NCI-H1417 (cell line): Measurements from ENCODE around the gene LMX1B.
"Not testable (repeated sequence)": the region's sequence is repeated elsewhere in the genome, so short reads cannot be mapped to it uniquely, and the experiment has no call there.

ENCODE experiments used
- DNase-seq, 3 experiments: peaks; one replicate each; lab custom pipeline; 2025; lab: John Stamatoyannopoulos, UW

LMX1B gene

DNA sequence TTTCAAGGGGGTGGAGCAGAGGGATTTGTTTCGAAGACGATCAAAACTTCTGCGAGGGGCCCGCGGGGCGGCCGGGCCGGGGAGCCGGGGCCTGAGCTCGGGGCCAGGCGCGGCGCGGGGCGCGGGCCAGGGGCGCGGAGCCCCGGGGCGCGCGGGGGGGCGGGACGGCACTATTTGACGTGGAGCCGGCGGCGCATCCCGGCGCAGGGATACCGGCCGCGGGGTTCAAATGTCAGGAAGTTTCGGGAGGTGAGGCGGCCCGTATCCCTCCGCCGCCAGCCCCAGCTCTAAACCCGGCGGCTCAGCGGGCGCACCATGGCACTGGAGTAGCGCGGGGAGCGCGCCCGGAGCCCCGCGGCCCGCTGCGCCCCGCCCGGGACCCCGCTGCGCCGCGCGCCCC lies at the start of gene LMX1B:
Gene LMX1B (plus strand): TSS at position 278 of the 400 bp plus-strand sequence. CDS start 522 bp downstream, outside the sequence.
- DNase-seq: peak in 2 of 3 experiments; percentile 63

DNA sequence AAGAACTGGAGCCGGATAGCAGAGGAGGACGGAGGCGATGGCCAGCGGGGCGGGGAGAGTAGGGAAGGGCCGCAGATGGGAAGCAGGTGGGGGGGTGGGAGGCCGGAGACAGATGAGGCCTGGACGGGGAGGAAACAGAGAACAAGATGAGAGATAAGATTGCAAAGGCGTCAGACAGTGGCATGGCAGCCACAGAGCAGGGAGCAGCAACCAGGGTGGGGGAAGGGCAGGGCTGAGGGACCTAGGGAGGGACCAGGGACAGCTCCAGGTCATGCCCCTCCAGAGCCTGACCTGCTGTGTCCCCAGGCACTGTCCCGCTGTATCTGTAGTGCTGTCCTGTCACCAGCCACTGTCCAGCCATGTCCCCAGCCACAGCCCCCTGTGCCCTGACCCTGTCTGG lies 49.6 kb upstream of the LMX1B start:
- no peak for DNase-seq

GRCh38 chr9:126564716-126565115 lies 49.0 kb upstream of the LMX1B start:
- DNase-seq: no peak

GRCh38 chr9:126565336-126566128 lies 48.2 kb upstream of the LMX1B start:
- DNase-seq: no peak

- DNase-seq: no peak
Observed at GRCh38 chr9:126569036-126569435, 44.7 kb upstream of the LMX1B start.

GRCh38 chr9:126578029-126578428 lies 35.7 kb upstream of the LMX1B start:
- no peak for DNase-seq

GRCh38 chr9:126580319-126580718 lies 33.4 kb upstream of the LMX1B start:
- DNase-seq: not testable (repeated sequence)

- DNase-seq: no peak
Observed at GRCh38 chr9:126581893-126582292, 31.8 kb upstream of the LMX1B start.

- no peak for DNase-seq
Observed at GRCh38 chr9:126582427-126582826, 31.3 kb upstream of the LMX1B start.

- no peak for DNase-seq
Observed at GRCh38 chr9:126583144-126583760, 30.5 kb upstream of the LMX1B start.

- no peak for DNase-seq
Observed at GRCh38 chr9:126584611-126585010, 29.1 kb upstream of the LMX1B start.

DNA sequence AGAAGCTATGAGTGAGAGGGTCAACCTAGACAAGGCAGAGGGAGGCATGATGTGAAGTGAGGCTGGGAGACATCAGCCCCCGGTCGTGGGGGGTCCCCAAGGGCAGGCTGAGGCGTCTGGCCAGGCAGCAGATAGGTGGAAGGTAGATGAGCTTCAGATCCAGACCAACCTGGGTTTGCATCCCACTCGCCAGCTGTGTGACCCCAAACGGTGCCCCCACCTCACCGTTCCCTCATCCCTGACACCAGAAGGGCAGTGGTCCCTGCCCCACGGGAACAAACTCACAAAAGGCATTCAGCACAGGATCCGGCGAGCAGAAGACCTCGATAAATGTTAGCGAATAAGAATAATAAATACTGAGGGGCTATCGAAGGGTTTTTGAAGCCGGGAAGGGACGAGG lies 27.5 kb upstream of the LMX1B start:
- DNase-seq: no peak

DNA sequence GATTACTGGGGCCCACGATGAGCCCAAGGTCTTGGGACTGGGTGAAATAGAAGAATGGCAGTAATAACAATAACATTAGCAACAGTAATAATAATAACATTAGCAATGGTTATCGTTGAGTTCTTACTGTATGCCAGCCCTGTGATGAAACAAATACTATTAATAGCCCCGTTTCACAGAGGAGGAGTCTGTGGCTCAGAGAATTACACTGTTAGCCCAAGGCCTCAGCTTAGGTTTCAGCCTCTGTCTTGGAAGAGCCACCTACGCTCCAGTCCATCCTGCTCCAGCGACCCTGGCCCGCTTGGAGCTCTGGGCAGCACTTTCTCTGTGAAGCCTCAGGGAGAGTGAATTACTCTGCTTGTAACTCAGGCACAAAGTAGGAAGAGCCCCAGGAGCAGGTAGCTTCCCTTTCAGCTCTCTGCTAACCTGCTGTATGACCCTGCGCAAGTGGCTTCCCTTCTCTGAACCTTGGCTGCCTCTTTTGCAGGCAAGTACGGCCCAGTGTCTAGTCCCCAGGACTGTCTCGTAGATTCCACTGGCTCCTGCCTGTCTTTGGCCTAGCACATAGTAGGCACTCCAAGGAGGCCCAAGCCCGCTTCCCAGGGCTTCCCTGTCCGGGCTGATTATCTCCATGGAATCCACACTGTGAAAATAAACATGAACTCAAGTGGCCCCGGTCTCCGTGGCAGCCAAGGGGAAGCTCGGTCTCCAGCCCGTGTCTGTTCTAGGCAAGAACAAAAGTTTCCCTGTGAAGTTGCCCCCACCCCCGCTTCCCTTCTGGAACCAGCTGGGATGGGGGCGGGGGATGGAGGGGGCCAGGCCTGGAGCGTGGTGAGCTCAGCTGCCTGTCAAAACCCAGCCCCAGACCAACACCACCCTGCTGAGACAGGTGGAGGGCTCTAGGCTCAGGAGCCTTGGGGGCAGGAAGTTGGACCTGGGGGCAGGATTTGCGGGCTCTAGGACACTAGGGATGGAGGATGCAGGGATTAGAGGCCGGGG lies 26.2 kb upstream of the LMX1B start:
- DNase-seq: peak in 2 of 3 experiments; percentile 40 to 62

- no peak for DNase-seq
Observed at GRCh38 chr9:126588491-126589168, 25.1 kb upstream of the LMX1B start.

DNA sequence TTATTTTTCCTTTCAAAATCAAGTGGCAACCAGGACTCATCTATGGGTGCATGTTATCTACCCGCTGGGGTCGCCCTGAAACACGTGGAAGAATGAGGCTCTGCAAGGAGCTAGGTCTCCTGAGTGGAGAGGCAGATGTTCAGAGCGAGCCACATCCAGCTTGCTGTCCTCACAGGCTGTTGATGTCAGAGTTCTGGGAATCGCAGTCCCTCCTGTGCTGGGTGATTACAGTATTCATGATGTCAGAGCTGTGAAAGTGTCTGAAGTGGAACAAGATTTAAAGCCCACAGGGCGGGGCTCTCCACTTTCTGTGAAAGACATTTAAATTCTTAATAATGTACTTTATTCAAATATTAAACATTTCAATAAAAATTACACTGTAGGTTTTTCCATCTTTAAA lies 24.4 kb upstream of the LMX1B start:
- no peak for DNase-seq

DNA sequence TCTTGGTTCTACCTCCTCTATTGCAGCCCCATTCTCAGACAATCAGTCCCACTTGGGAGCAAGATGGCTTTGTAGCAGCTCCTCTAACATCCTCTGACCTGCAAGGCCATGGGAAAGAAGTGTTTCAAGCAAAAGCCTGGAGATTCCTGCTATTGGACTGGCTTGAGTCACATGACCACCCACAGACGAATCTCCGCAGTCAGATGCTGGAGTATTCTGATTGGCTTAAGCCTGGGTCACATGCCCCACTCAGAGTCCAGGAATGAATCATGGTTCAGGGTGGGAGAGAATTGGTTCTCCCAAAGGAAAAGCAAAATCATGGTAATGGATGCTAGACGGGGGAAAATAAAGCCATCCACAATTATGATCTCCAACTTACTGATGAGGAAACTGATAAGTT lies 22.6 kb upstream of the LMX1B start:
- no peak for DNase-seq

GRCh38 chr9:126591922-126592321 lies 21.8 kb upstream of the LMX1B start:
- no peak for DNase-seq

- DNase-seq: no peak
Observed at GRCh38 chr9:126592461-126592860, 21.3 kb upstream of the LMX1B start.

GRCh38 chr9:126595982-126596381 lies 17.7 kb upstream of the LMX1B start:
- no peak for DNase-seq

DNA sequence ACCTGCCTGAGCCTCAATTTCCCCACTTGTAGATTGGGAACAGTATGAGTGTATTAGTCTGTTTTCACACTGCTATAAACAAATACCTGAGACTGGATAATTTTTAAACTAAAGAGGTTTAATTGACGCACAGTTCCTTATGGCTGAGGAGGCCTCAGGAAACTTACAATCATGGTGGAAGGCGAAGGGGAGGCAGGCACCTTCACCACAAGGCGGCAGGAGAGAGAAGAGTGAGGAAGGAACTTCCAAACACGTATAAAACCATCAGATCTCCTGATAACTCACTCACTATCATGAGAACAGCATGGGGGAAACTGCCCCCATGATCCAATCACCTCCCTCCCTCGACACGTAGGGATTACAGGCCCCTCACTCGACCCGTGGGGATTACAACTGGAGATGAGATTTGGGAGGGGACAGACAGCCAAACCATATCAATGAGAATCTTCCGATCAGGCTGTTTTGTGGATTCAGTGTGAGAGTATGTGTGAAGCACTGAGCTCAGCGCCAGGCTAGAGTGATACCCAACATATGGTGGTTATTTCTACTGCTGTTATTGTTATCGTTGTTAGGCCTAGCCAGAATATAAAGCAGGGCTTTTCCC lies 14.6 kb upstream of the LMX1B start:
- DNase-seq: no peak
